Heart left ventricle (tissue), 13 donors: Measurements from ENCODE around the gene GLG1.
"Not testable (repeated sequence)": the region's sequence is repeated elsewhere in the genome, so short reads cannot be mapped to it uniquely, and the experiment has no call there.

Source experiments
- POLR2A ChIP-seq, 2 donors: fragments of 450-650 bp; IDR thresholded peaks; one replicate each; pipeline ENCODE4 v1.6.1; 2017; ENCODE audit warnings: antibody characterized with exemption in 2 of 2, mild to moderate bottlenecking in 2 of 2, moderate library complexity in 2 of 2
- TF ChIP-seq, protein P1 (sequence below), 12 donors: fragments of 200-600 bp; sonication (generic) in 4 of 12; IDR thresholded peaks; one replicate each; pipeline versions ENCODE4 v1.5.0 to v1.8.0; 2018 to 2022; ENCODE audit warnings: antibody characterized with exemption in 12 of 12, mild to moderate bottlenecking in 5 of 12
- donor health status: ischemic (EF 13 %, LVEDD 7.1; RV severe dilation, severe dysfunction).
- donor health status: DM: no; HTN: yes; CAD: no.
- donor health status: DM: no; HTN: no; CAD: no.
- donor health status: ischemic (EF 25% LVEDD 6.9; RV normal size, moderate dysfunction).
- donor health status: ischemic (EF 25% LVEDD 5.7; RV mildly dilated, moderate dysfunction).
- donor health status: ischemic (EF 35%, LVEDD 5.7; RV mildly dilated, moderate dysfunction).
- donor health status: nonischemic (EF 11% LVEDD 7.7; RV severe dilation, severe dysfunction).
- donor health status: DM: yes; HTN: yes; CAD: no.
- donor health status: PGD.
- donor health status: ischemic (EF 29% LVEDD 5.4; RV normal size, mild dysfunction).
- donor health status: nonischemic (EF 23%, LVEDD 6.1; RV moderate dilation, normal function).

- TF ChIP-seq, protein P1, sequence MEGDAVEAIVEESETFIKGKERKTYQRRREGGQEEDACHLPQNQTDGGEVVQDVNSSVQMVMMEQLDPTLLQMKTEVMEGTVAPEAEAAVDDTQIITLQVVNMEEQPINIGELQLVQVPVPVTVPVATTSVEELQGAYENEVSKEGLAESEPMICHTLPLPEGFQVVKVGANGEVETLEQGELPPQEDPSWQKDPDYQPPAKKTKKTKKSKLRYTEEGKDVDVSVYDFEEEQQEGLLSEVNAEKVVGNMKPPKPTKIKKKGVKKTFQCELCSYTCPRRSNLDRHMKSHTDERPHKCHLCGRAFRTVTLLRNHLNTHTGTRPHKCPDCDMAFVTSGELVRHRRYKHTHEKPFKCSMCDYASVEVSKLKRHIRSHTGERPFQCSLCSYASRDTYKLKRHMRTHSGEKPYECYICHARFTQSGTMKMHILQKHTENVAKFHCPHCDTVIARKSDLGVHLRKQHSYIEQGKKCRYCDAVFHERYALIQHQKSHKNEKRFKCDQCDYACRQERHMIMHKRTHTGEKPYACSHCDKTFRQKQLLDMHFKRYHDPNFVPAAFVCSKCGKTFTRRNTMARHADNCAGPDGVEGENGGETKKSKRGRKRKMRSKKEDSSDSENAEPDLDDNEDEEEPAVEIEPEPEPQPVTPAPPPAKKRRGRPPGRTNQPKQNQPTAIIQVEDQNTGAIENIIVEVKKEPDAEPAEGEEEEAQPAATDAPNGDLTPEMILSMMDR (IDR thresholded peaks at IDR 0.05): not testable (repeated sequence)
- TF ChIP-seq POLR2A (IDR thresholded peaks at IDR 0.05): not testable (repeated sequence)
Measured at GRCh38 chr16:74425751-74426150, 181.2 kb downstream of the GLG1 start.
